Measurements from ENCODE around the gene ATXN1. TPM values are rescaled to one million over a fixed set of nuclear protein-coding genes. Genes with fewer than 3 reads are reported as not detected.

ATXN1 gene
- total and polyA plus RNA-seq, 2 of the 13 experiments (the other 11 are each of a cell fraction or from before 2014, with no cell fraction given) = 20.7 to 39.5 TPM

GRCh38 chr6:16572317-16572716 lies 188.9 kb downstream of the ATXN1 start:
- Histone ChIP-seq H3K4me1 (ENCODE audit: insufficient read depth, low read length) (peaks cover 18% of the 10 kb centered on the region), H3K4me3 (replicated peaks in 1 of 3; ENCODE audit: insufficient read depth in 1 of 3, low read depth in 2 of 3, low read length in 3 of 3) (no peak overlapping the region), H3K79me2 (ENCODE audit: insufficient read depth, low read length) (no peaks in the 10 kb centered on the region), H3K4me2 (ENCODE audit: low read depth, low read length) (no peak overlapping the region), H3K9ac (ENCODE audit: insufficient read depth, low read depth, low read length) (no peak overlapping the region), H4K20me1 (ENCODE audit: insufficient read depth, low read length) (no peaks in the 10 kb centered on the region), H3K27ac (ENCODE audit: extremely low read length, insufficient read depth, low read length) (no peak overlapping the region), H2AFZ (ENCODE audit: low read length) (no peak overlapping the region), H3K36me3 (replicated peaks in 1 of 2; ENCODE audit: control insufficient read depth in 1 of 2, insufficient read depth in 2 of 2, low read length in 2 of 2) (peaks cover 0 to 2% of the 10 kb centered on the region in 2 experiments; a peak in 3 of 5 replicates), H3K9me3 (ENCODE audit: low read length) (no peaks in the 10 kb centered on the region), H3K27me3 (ENCODE audit: control insufficient read depth in 1 of 2, insufficient read depth in 2 of 2, low read length in 2 of 2) (no peaks in the 10 kb centered on the region)
- intact Hi-C loops (cut with micrococcal nuclease; ENCODE audit: unreplicated experiment) = no loop called here
- FAIRE-seq (no peak), ATAC-seq (no peak), DNase-seq (ENCODE audit: low spot score) (no peak)
- POLR2A ChIA-PET = no interaction called here
- in situ Hi-C loops (cut with HindIII; ENCODE audit: extremely low pct_ligation_motif_present, low pct_unique_long_range_greater_than_20kb) = no loop called here
- TF ChIP-seq ZBTB39 (CRISPR knock-in tag; IDR thresholded peaks at IDR 0.05) (no peak), MAFK (conservative IDR thresholded peaks at IDR 0.05 in 1 of 2, IDR thresholded peaks at IDR 0.05 in 1 of 2; ENCODE audit: low read length in 2 of 2) (peak; percentile 89 to 92), MAFF (IDR thresholded peaks at IDR 0.05; ENCODE audit: low read depth, low read length) (peak; percentile 85), NFYC (CRISPR knock-in tag; IDR thresholded peaks at IDR 0.05) (no peak), ZNF772 (CRISPR knock-in tag; IDR thresholded peaks at IDR 0.05) (no peak), ZNF841 (CRISPR knock-in tag; IDR thresholded peaks at IDR 0.05; ENCODE audit: borderline replicate concordance) (no peak), ZMAT3 (CRISPR knock-in tag; conservative IDR thresholded peaks at IDR 0.05) (no peak), CCAR2 (optimal IDR thresholded peaks at IDR 0.05; ENCODE audit: low read depth, low read length) (no peak), NR3C1 (CRISPR knock-in tag; IDR thresholded peaks at IDR 0.05) (no peak), MIER2 (CRISPR knock-in tag; IDR thresholded peaks at IDR 0.05) (no peak), AGO2 (optimal IDR thresholded peaks at IDR 0.05; ENCODE audit: low read depth, low read length) (no peak), ZNF350 (CRISPR knock-in tag; IDR thresholded peaks at IDR 0.05; ENCODE audit: borderline replicate concordance, low read depth) (no peak), ATM (IDR thresholded peaks at IDR 0.05; ENCODE audit: borderline replicate concordance) (no peak)
- 93% methylated on average over 5 of the region's 5 CpGs for WGBS (ENCODE audit: low lambda C conversion rate)
- BruUV-seq (replicated peaks) = no TSS peak
- CTCF ChIA-PET (ENCODE audit: low intra/inter-chr PET ratio, low total read pairs) = no interaction called here
